ENCODE data around the gene ZG16B. TPM values are rescaled to one million over a fixed set of nuclear protein-coding genes. Genes with fewer than 3 reads are reported as not detected.

The ZG16B gene
- total RNA-seq, 1 donor from 2014 or later: not detected

GRCh38 chr16:2822496-2822895 lies 7.6 kb upstream of the ZG16B start:
- no peak for ATAC-seq

GRCh38 chr16:2824626-2825025 lies 5.5 kb upstream of the ZG16B start:
- no peak for DNase-seq (ENCODE audit: low spot score)
- no peak for ATAC-seq

More at GRCh38 chr16:2822496-2822895, 7.6 kb upstream of the ZG16B start:
- DNase-seq (ENCODE audit: low spot score): no peak

- ATAC-seq (no peak), DNase-seq (ENCODE audit: low spot score) (no peak)
Measured at GRCh38 chr16:2825049-2825742, 4.9 kb upstream of the ZG16B start.

GRCh38 chr16:2825906-2826305 lies 4.2 kb upstream of the ZG16B start:
- DNase-seq (ENCODE audit: low spot score): no peak
- no peak for ATAC-seq

GRCh38 chr16:2826591-2827373 lies 3.3 kb upstream of the ZG16B start:
- ATAC-seq (no peak), DNase-seq (ENCODE audit: low spot score) (no peak)

GRCh38 chr16:2827374-2827791 lies 2.7 kb upstream of the ZG16B start:
- ATAC-seq (no peak), DNase-seq (ENCODE audit: low spot score) (no peak)

- DNase-seq (ENCODE audit: low spot score) (no peak), ATAC-seq (no peak)
Measured at GRCh38 chr16:2827831-2828520, 2.1 kb upstream of the ZG16B start.

- DNase-seq (ENCODE audit: low spot score) (no peak), ATAC-seq (no peak)
Measured at GRCh38 chr16:2828521-2828840, 1.6 kb upstream of the ZG16B start.

- no peak for DNase-seq (ENCODE audit: low spot score)
Measured at GRCh38 chr16:2828876-2829430, 1.1 kb upstream of the ZG16B start.

GRCh38 chr16:2830355-2830695 lies 222 bp downstream of the ZG16B start:
- no peak for DNase-seq (ENCODE audit: low spot score)
- no peak for ATAC-seq

More at GRCh38 chr16:2828876-2829430, 1.1 kb upstream of the ZG16B start:
- ATAC-seq: no peak

GRCh38 chr16:2831203-2831602 lies 1.1 kb downstream of the ZG16B start:
- ATAC-seq (no peak), DNase-seq (ENCODE audit: low spot score) (no peak)

GRCh38 chr16:2833776-2834175 lies 3.7 kb downstream of the ZG16B start:
- ATAC-seq: no peak
- DNase-seq (ENCODE audit: low spot score): no peak

GRCh38 chr16:2834968-2835367 lies 4.9 kb downstream of the ZG16B start:
- ATAC-seq (no peak), DNase-seq (ENCODE audit: low spot score) (no peak)

- DNase-seq (ENCODE audit: low spot score): no peak
- ATAC-seq: no peak
Measured at GRCh38 chr16:2835638-2836493, 5.8 kb downstream of the ZG16B start.

- no peak for ATAC-seq
- DNase-seq (ENCODE audit: low spot score): no peak
Measured at GRCh38 chr16:2836646-2837508, 6.8 kb downstream of the ZG16B start.

GRCh38 chr16:2838928-2839327 lies 8.8 kb downstream of the ZG16B start:
- DNase-seq (ENCODE audit: low spot score) (no peak), ATAC-seq (peak; percentile 78)

GRCh38 chr16:2839650-2840450 lies 9.7 kb downstream of the ZG16B start:
- ATAC-seq (no peak), DNase-seq (ENCODE audit: low spot score) (no peak)

- ATAC-seq (no peak), DNase-seq (ENCODE audit: low spot score) (no peak)
Measured at GRCh38 chr16:2840914-2841313, 10.8 kb downstream of the ZG16B start.
